H1 (cell line): ENCODE measurements around the gene NTN1. TPM values are rescaled to one million over a fixed set of nuclear protein-coding genes. Genes with fewer than 3 reads are reported as not detected.

Experiments used
- ATF2 ChIP-seq: IDR thresholded peaks from 2 replicates; pipeline ENCODE4 v1.6.1; 2012; ENCODE audit warnings: low read length, inconsistent platforms
- BCL11A ChIP-seq, 2 experiments: IDR thresholded peaks; one replicate each; pipeline ENCODE4 v1.6.1; 2011; ENCODE audit warnings: low read depth in 2 of 2, low read length in 2 of 2, mild to moderate bottlenecking in 2 of 2
- BRCA1 ChIP-seq: IDR thresholded peaks from 2 replicates; pipeline ENCODE4 v1.6.1; 2012; ENCODE audit warnings: low read depth, low read length, improper control_type of control experiment
- CEBPB ChIP-seq: IDR thresholded peaks from 2 replicates; pipeline ENCODE4 v1.6.1; 2012; ENCODE audit warnings: low read depth, low read length
- FOSL1 ChIP-seq: IDR thresholded peaks from 2 replicates; pipeline ENCODE4 v1.6.1; 2011; ENCODE audit warnings: mild to moderate bottlenecking, low read depth, low read length, moderate library complexity; ENCODE audit not compliant: insufficient read depth
- GABPA ChIP-seq: IDR thresholded peaks from 2 replicates; pipeline ENCODE4 v1.6.1; 2011; ENCODE audit warnings: mild to moderate bottlenecking, low read length, moderate library complexity, borderline replicate concordance; ENCODE audit not compliant: insufficient read depth
- KDM4A ChIP-seq: IDR thresholded peaks from one replicate; pipeline ENCODE4 v1.7.1; 2012; ENCODE audit warnings: low read depth, mild to moderate bottlenecking, moderate library complexity, low read length, inconsistent platforms; ENCODE audit not compliant: severe bottlenecking
- POLR2A ChIP-seq, 2 experiments: IDR thresholded peaks; 1 replicate in 1 of 2; 2 replicates in 1 of 2; pipeline ENCODE4 v1.6.1; 2011; ENCODE audit warnings: low read depth in 2 of 2, low read length in 2 of 2, mild to moderate bottlenecking in 2 of 2; ENCODE audit errors: control extremely low read depth in 1 of 2
- RNF2 ChIP-seq: fragments of 200-900, 300-1000 bp; sonication (generic); IDR thresholded peaks from 2 replicates; pipeline ENCODE4 v1.7.1; 2016; ENCODE audit warnings: borderline replicate concordance, low read depth, mild to moderate bottlenecking, antibody characterized with exemption, low read length; ENCODE audit not compliant: poor library complexity, severe bottlenecking; ENCODE audit errors: missing control alignments
- RXRA ChIP-seq: IDR thresholded peaks from 2 replicates; pipeline ENCODE4 v1.6.1; 2011; ENCODE audit warnings: low read depth, mild to moderate bottlenecking, low read length, moderate library complexity; ENCODE audit not compliant: insufficient read depth
- SP2 ChIP-seq: IDR thresholded peaks from 2 replicates; pipeline ENCODE4 v1.6.1; 2012; ENCODE audit warnings: mild to moderate bottlenecking, low read length, inconsistent platforms
- SUZ12 ChIP-seq: fragments of 200-600 bp; sonication (generic); IDR thresholded peaks from 2 replicates; pipeline ENCODE4 v1.6.1; 2012; ENCODE audit warnings: mild to moderate bottlenecking, inconsistent platforms, low read length, moderate library complexity, mixed read lengths
- YY1 ChIP-seq: IDR thresholded peaks from 2 replicates; pipeline ENCODE4 v1.6.1; 2011; ENCODE audit warnings: low read depth, mild to moderate bottlenecking, low read length
- polyA plus RNA-seq, 7 experiments: library from polyadenylated mRNA; depleted of rRNA in 3 of 7; stranded (reverse) in 5 of 7; unstranded in 2 of 7; fragments of >200 nt in 5 of 7; fragments of 200-250 nt in 2 of 7; gene quantifications; 1 replicate in 5 of 7; 2 replicates in 1 of 7; 4 replicates in 1 of 7; pipeline versions ENCODE4 v1.2.1 to v1.2.3, GENCODE V29; 2011 to 2013; ENCODE audit warnings: missing spikeins in 2 of 7, mixed read lengths in 2 of 7
- total RNA-seq: library from RNA; stranded (reverse); fragmentation: NEBNext Ultra II Directional; extraction: Animal tissue kit (Norgen Biotek cat#: 25700); gene quantifications from 2 replicates; pipeline ENCODE4 v1.2.1, GENCODE V29; 2021

Gene NTN1
- total and polyA plus RNA-seq, 2 of the 8 experiments (the other 6 are each of a cell fraction or from before 2014, with no cell fraction given) = 2.0 to 2.3 TPM

- TF ChIP-seq ATF2 = no peak
- TF ChIP-seq RNF2 = no peak
- TF ChIP-seq BCL11A (IDR thresholded peaks at IDR 0.05; ENCODE audit: low read depth in 2 of 2, low read length in 2 of 2) = no peak
- TF ChIP-seq GABPA = no peak
- TF ChIP-seq KDM4A = no peak
- no peak for TF ChIP-seq SUZ12
- TF ChIP-seq BRCA1 = no peak
- TF ChIP-seq FOSL1 = no peak
- no peak for TF ChIP-seq POLR2A (IDR thresholded peaks at IDR 0.05; ENCODE audit: control extremely low read depth in 1 of 2, low read depth in 2 of 2, low read length in 2 of 2)
- TF ChIP-seq CEBPB = no peak
- no peak for TF ChIP-seq SP2
- TF ChIP-seq RXRA = no peak
- no peak for TF ChIP-seq YY1
- TF ChIP-seq, all 59 proteins: peak for 13
These were observed 94.2 kb downstream of the NTN1 start (continued) for GRCh38 chr17:9115214-9116191.
